Endothelial cell of umbilical vein (primary cell): ENCODE results near the gene GGA1. TPM values are rescaled to one million over a fixed set of nuclear protein-coding genes. Genes with fewer than 3 reads are reported as not detected.

ENCODE experiments used
- BruUV-seq: library from RNA; stranded (reverse); fragments of 400-500 nt; replicated peaks from 2 replicates; lab custom pipeline; 2021; lab: Mats Ljungman, UMichigan
- CTCF ChIA-PET: fragments of 300-600, 350-600 bp; sonication (Branson Sonifier 250); formaldehyde crosslinking; loops from one replicate; lab custom pipeline; 2021; ENCODE audit warnings: antibody characterized with exemption, inconsistent platforms; lab: Charles Lee
- POLR2A ChIA-PET: fragments of 300-600, 350-600 bp; sonication (Branson Sonifier 250); formaldehyde crosslinking; loops from one replicate; lab custom pipeline; 2021; ENCODE audit warnings: antibody characterized with exemption, inconsistent platforms; lab: Charles Lee
- DNase-seq: peaks from one replicate; pipeline ENCODE4 v3.0.0-alpha.2; 2011; ENCODE audit warnings: low read depth, low spot score
- FAIRE-seq: peaks from 2 replicates; lab custom pipeline; 2011; peaks lifted over from hg19 to GRCh38; lab: Jason Lieb, UNC
- H2AFZ ChIP-seq: 2 replicates; pipeline ENCODE4 v1.6.0; 2012; ENCODE audit warnings: low read depth, low read length, control low read depth, inconsistent platforms
- H3K27ac ChIP-seq: 2 replicates; pipeline ENCODE4 v1.5.1; 2011; ENCODE audit warnings: low read depth, mild to moderate bottlenecking, control low read depth, low read length, moderate library complexity; ENCODE audit not compliant: insufficient read depth
- H3K27me3 ChIP-seq, 2 experiments: 2 replicates each; pipeline versions ENCODE4 v1.6.0 to v1.6.1; 2011; ENCODE audit warnings: low read length in 2 of 2, mixed read lengths in 1 of 2; ENCODE audit not compliant: control insufficient read depth in 2 of 2, insufficient read depth in 2 of 2
- H3K36me3 ChIP-seq, 2 experiments: 2 replicates in 1 of 2; 3 replicates in 1 of 2; pipeline ENCODE4 v1.5.1; 2011; ENCODE audit warnings: low read length in 2 of 2, mild to moderate bottlenecking in 1 of 2, moderate library complexity in 1 of 2; ENCODE audit not compliant: control insufficient read depth in 2 of 2, insufficient read depth in 2 of 2; ENCODE audit errors: extremely low read depth in 1 of 2
- H3K4me1 ChIP-seq: 3 replicates; pipeline ENCODE4 v1.5.1; 2011; ENCODE audit warnings: mild to moderate bottlenecking, low read length; ENCODE audit not compliant: control insufficient read depth, insufficient read depth; ENCODE audit errors: extremely low read depth
- H3K4me2 ChIP-seq: 2 replicates; pipeline ENCODE4 v1.6.1; 2011; ENCODE audit warnings: low read length, control low read depth, mixed read lengths; ENCODE audit not compliant: insufficient read depth
- H3K4me3 ChIP-seq, 3 experiments: fragments of 200-600 bp in 1 of 3; sonication (generic), shearing (Covaris generic) in 1 of 3; replicated peaks in 1 of 3; 2 replicates each; pipeline ENCODE4 v1.5.1; 2011 to 2016; ENCODE audit warnings: control low read depth in 3 of 3, low read length in 3 of 3, mild to moderate bottlenecking in 2 of 3, inconsistent platforms in 1 of 3, low read depth in 1 of 3, moderate library complexity in 1 of 3; ENCODE audit not compliant: insufficient read depth in 1 of 3
- H3K79me2 ChIP-seq: 2 replicates; pipeline ENCODE4 v1.6.0; 2012; ENCODE audit warnings: low read length, inconsistent platforms; ENCODE audit not compliant: control insufficient read depth, insufficient read depth
- H3K9ac ChIP-seq: replicated peaks from 2 replicates; pipeline ENCODE3; 2011; ENCODE audit warnings: low read length, control low read depth; ENCODE audit not compliant: insufficient read depth; ENCODE audit errors: extremely low read depth
- H3K9me1 ChIP-seq: replicated peaks from 3 replicates; pipeline ENCODE4 v1.6.0; 2011; ENCODE audit warnings: mild to moderate bottlenecking, low read length; ENCODE audit not compliant: control insufficient read depth, insufficient read depth; ENCODE audit errors: extremely low read depth
- H3K9me3 ChIP-seq: replicated peaks from 2 replicates; pipeline ENCODE4 v1.5.1; 2012; ENCODE audit warnings: low read length, inconsistent platforms; ENCODE audit not compliant: control insufficient read depth, insufficient read depth
- H4K20me1 ChIP-seq: replicated peaks from 2 replicates; pipeline ENCODE3; 2011; ENCODE audit warnings: mild to moderate bottlenecking, low read length; ENCODE audit not compliant: control insufficient read depth, insufficient read depth; ENCODE audit errors: extremely low read depth
- EZH2 ChIP-seq: IDR thresholded peaks from 2 replicates; pipeline ENCODE4 v1.6.1; 2012; ENCODE audit warnings: borderline replicate concordance, low read depth, mild to moderate bottlenecking, moderate library complexity, low read length, inconsistent platforms; ENCODE audit not compliant: severe bottlenecking
- FOS ChIP-seq: IDR thresholded peaks from 2 replicates; pipeline ENCODE4 v1.6.1; 2011; ENCODE audit warnings: mild to moderate bottlenecking, low read length, moderate library complexity, borderline replicate concordance; ENCODE audit not compliant: insufficient read depth
- GATA2 ChIP-seq: IDR thresholded peaks from 2 replicates; pipeline ENCODE4 v1.7.0; 2011; ENCODE audit warnings: low read depth, mild to moderate bottlenecking, moderate library complexity, mixed read lengths, low read length; ENCODE audit not compliant: insufficient read length, insufficient read depth
- JUN ChIP-seq: IDR thresholded peaks from 2 replicates; pipeline ENCODE4 v1.6.1; 2011; ENCODE audit warnings: borderline replicate concordance, low read depth; ENCODE audit not compliant: insufficient read length, insufficient read depth
- MYC ChIP-seq: IDR thresholded peaks from one replicate; pipeline ENCODE4 v1.6.1; 2011; ENCODE audit warnings: mild to moderate bottlenecking, low read depth, low read length
- POLR2A ChIP-seq: IDR thresholded peaks from 2 replicates; pipeline ENCODE4 v1.6.1; 2012; ENCODE audit warnings: low read depth, mild to moderate bottlenecking, control low read depth, low read length
- POLR2AphosphoS5 ChIP-seq: IDR thresholded peaks from 2 replicates; pipeline ENCODE4 v1.6.1; 2012; ENCODE audit warnings: low read depth, mild to moderate bottlenecking, control low read depth, low read length, moderate library complexity; ENCODE audit not compliant: insufficient read depth
- dilution Hi-C: fragments of 300-500 bp; cut with MboI; formaldehyde crosslinking; loops from one replicate; pipeline ENCODE4 v1.15.0; 2019; ENCODE audit warnings: low sequenced_read_pairs; ENCODE audit not compliant: extremely low pct_ligation_motif_present
- intact Hi-C: fragments of 100-400 bp; cut with micrococcal nuclease; formaldehyde crosslinking; loops from one replicate; pipeline ENCODE4 v1.10.0; 2022
- polyA plus RNA-seq, 4 experiments: library from polyadenylated mRNA; depleted of rRNA in 3 of 4; stranded (reverse) in 3 of 4; unstranded in 1 of 4; fragments of >200 nt; gene quantifications; 2 replicates each; pipeline versions ENCODE4 v1.2.1 to v1.2.3, GENCODE V29; 2011 to 2012; ENCODE audit warnings: missing spikeins in 1 of 4
- total RNA-seq: library from RNA; stranded (reverse); gene quantifications from 2 replicates; pipeline ENCODE4 v1.2.3, GENCODE V29; 2021
- TF ChIP-seq, protein P1 (sequence below): IDR thresholded peaks from 2 replicates; pipeline ENCODE4 v1.6.1; 2011; ENCODE audit not compliant: insufficient read depth, insufficient read length
- TF ChIP-seq, protein P2 (sequence below), 2 donors: IDR thresholded peaks; 1 replicate in 1 of 2; 2 replicates in 1 of 2; pipeline ENCODE4 v1.5.1; 2011; ENCODE audit warnings: low read length in 2 of 2, mild to moderate bottlenecking in 2 of 2, moderate library complexity in 2 of 2, control low read depth in 1 of 2, inconsistent platforms in 1 of 2, low read depth in 1 of 2; ENCODE audit not compliant: insufficient read depth in 1 of 2; ENCODE audit errors: extremely low read depth in 1 of 2

GGA1 gene
- total and polyA plus RNA-seq, 2 donors (not counting 3 experiments of a cell fraction or from before 2014, with no cell fraction given), result 54.1 to 67.5 TPM

GRCh38 chr22:37588546-37589215, 20.0 kb upstream of the GGA1 start:
- intact Hi-C loops, result no loop called here
- BruUV-seq, result no TSS peak
- Histone ChIP-seq H3K9me3 (no peaks in the 10 kb centered on the region), H3K4me1 (no peaks in the 10 kb centered on the region), H3K4me2 (no peak overlapping the region), H3K9me1 (no peaks in the 10 kb centered on the region), H3K9ac (no peak overlapping the region), H2AFZ (no peak overlapping the region), H3K36me3 (no peaks in the 10 kb centered on the region), H3K27ac (no peak overlapping the region), H3K27me3 (peaks cover 0 to 1% of the 10 kb centered on the region in 2 experiments), H3K79me2 (no peaks in the 10 kb centered on the region), H4K20me1 (no peaks in the 10 kb centered on the region), H3K4me3 (no peak overlapping the region)
- POLR2A ChIA-PET, result interaction anchor here (0.7 kb wide), 1 partner anchor 14 kb away, joined by 3 read pairs; no protein-coding TSS in a partner anchor
- FAIRE-seq (no peak), DNase-seq (no peak)
- CTCF ChIA-PET, result interaction anchor here (1.0 to 9.0 kb wide), 5 partner anchors 18 to 60 kb away, joined by 3 to 437 read pairs (median 11); partner anchors contain the start of gene GGA1
- dilution Hi-C loops, result no loop called here
- no peak for TF ChIP-seq POLR2A
- TF ChIP-seq EZH2, result no peak
- TF ChIP-seq, protein P1, sequence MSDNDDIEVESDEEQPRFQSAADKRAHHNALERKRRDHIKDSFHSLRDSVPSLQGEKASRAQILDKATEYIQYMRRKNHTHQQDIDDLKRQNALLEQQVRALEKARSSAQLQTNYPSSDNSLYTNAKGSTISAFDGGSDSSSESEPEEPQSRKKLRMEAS, result no peak
- TF ChIP-seq GATA2, result no peak
- TF ChIP-seq FOS, result no peak
- TF ChIP-seq MYC, result no peak
- no peak for TF ChIP-seq JUN
- TF ChIP-seq, protein P2, sequence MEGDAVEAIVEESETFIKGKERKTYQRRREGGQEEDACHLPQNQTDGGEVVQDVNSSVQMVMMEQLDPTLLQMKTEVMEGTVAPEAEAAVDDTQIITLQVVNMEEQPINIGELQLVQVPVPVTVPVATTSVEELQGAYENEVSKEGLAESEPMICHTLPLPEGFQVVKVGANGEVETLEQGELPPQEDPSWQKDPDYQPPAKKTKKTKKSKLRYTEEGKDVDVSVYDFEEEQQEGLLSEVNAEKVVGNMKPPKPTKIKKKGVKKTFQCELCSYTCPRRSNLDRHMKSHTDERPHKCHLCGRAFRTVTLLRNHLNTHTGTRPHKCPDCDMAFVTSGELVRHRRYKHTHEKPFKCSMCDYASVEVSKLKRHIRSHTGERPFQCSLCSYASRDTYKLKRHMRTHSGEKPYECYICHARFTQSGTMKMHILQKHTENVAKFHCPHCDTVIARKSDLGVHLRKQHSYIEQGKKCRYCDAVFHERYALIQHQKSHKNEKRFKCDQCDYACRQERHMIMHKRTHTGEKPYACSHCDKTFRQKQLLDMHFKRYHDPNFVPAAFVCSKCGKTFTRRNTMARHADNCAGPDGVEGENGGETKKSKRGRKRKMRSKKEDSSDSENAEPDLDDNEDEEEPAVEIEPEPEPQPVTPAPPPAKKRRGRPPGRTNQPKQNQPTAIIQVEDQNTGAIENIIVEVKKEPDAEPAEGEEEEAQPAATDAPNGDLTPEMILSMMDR (IDR thresholded peaks at IDR 0.05; ENCODE audit: extremely low read depth in 1 of 2, insufficient read depth in 1 of 2, low read depth in 1 of 2, low read length in 2 of 2), result no peak
- TF ChIP-seq POLR2AphosphoS5, result no peak
